ENCODE results near the gene COX6B2.
"Not testable (repeated sequence)": the region's sequence is repeated elsewhere in the genome, so short reads cannot be mapped to it uniquely, and the experiment has no call there.

Gene COX6B2

GRCh38 chr19:55333870-55334269, 20.6 kb downstream of the COX6B2 start (continued):
- 0 out of 2 replicates have a peak, but pooled peaks have one; percentile 46 for TF ChIP-seq ZBTB10 (tag by site-specific recombination; IDR thresholded peaks at IDR 0.05)

- H3K27ac ChIP-seq (ENCODE audit: extremely low read depth, low read depth, low read length); H3K4me1 ChIP-seq (ENCODE audit: control insufficient read depth, insufficient read depth, low read length); H3K4me3 ChIP-seq (ENCODE audit: low read depth, low read length); H3K36me3 ChIP-seq (ENCODE audit: control insufficient read depth in 2 of 2, insufficient read depth in 1 of 2, low read length in 2 of 2); H3K9me3 ChIP-seq (ENCODE audit: control insufficient read depth, insufficient read depth, low read depth, low read length): not testable (repeated sequence)
- POLR2A ChIA-PET = interaction anchor here (0.6 kb wide), 1 partner anchor 10 kb away, joined by 3 read pairs; the partner anchor contains the start of gene KMT5C
- CTCF ChIA-PET = interaction anchor here (1.8 kb wide), 1 partner anchor 9 kb away, joined by 7 read pairs; the partner anchor contains the start of gene KMT5C
Measured at GRCh38 chr19:55329791-55330190, 24.7 kb downstream of the COX6B2 start.

GRCh38 chr19:55328774-55329318, 25.7 kb downstream of the COX6B2 start:
- H3K9me3 ChIP-seq (ENCODE audit: control insufficient read depth, insufficient read depth, low read depth, low read length); H3K36me3 ChIP-seq (ENCODE audit: control insufficient read depth in 2 of 2, insufficient read depth in 1 of 2, low read length in 2 of 2); H3K4me3 ChIP-seq (ENCODE audit: low read depth, low read length); H3K4me1 ChIP-seq (ENCODE audit: control insufficient read depth, insufficient read depth, low read length); H3K27ac ChIP-seq (ENCODE audit: extremely low read depth, low read depth, low read length): not testable (repeated sequence)
- POLR2A ChIA-PET = interaction anchor here (0.6 to 0.7 kb wide), 2 partner anchors 11 to 249 kb away, joined by 3 read pairs; partner anchors contain the start of gene KMT5C
- CTCF ChIA-PET = interaction anchor here (0.7 to 1.8 kb wide), 3 partner anchors 10 to 43 kb away, joined by 3 to 7 read pairs (median 4); partner anchors contain the start of gene KMT5C

- POLR2A ChIA-PET = interaction anchor here (0.6 kb wide), 1 partner anchor 82 kb away, joined by 5 read pairs; the partner anchor contains the start of gene UBE2S
- TF ChIP-seq ZNF324 (tag by site-specific recombination; IDR thresholded peaks at IDR 0.05) (no peak), ZNF791 (tag by site-specific recombination; IDR thresholded peaks at IDR 0.05) (no peak), ZNF311 (tag by site-specific recombination; IDR thresholded peaks at IDR 0.05; ENCODE audit: borderline replicate concordance) (no peak), ZNF544 (tag by site-specific recombination; IDR thresholded peaks at IDR 0.05) (no peak), ZNF157 (tag by site-specific recombination; IDR thresholded peaks at IDR 0.05) (no peak), OSR2 (tag by site-specific recombination; IDR thresholded peaks at IDR 0.05) (no peak), GLI2 (tag by site-specific recombination; IDR thresholded peaks at IDR 0.05; ENCODE audit: borderline replicate concordance, low read depth) (no peak)
- Histone ChIP-seq H3K27ac (ENCODE audit: extremely low read depth, low read depth, low read length) (no peak within 1 kb of the TSS), H3K4me3 (ENCODE audit: low read depth, low read length) (no peak within 1 kb of the TSS), H3K36me3 (ENCODE audit: control insufficient read depth in 2 of 2, insufficient read depth in 1 of 2, low read length in 2 of 2) (no peaks in the 10 kb centered on the region), H3K4me1 (ENCODE audit: control insufficient read depth, insufficient read depth, low read length) (no peaks in the 10 kb centered on the region), H3K9me3 (ENCODE audit: control insufficient read depth, insufficient read depth, low read depth, low read length) (no peaks in the 10 kb centered on the region)
- CTCF ChIA-PET = interaction anchor here (1.7 kb wide), 1 partner anchor 23 kb away, joined by 7 read pairs; no protein-coding TSS in a partner anchor
Measured at GRCh38 chr19:55325172-55325571, 29.3 kb downstream of the COX6B2 start, which contains the start of gene TMEM150B. TSS of gene TMEM150B (minus strand) at chr19:55325341. CDS start at chr19:55321036, 4,305 bp downstream.

- Histone ChIP-seq H3K4me3 (ENCODE audit: low read depth, low read length) (no peak overlapping the region), H3K4me1 (ENCODE audit: control insufficient read depth, insufficient read depth, low read length) (no peaks in the 10 kb centered on the region), H3K36me3 (ENCODE audit: control insufficient read depth in 2 of 2, insufficient read depth in 1 of 2, low read length in 2 of 2) (no peaks in the 10 kb centered on the region), H3K27ac (ENCODE audit: extremely low read depth, low read depth, low read length) (no peak overlapping the region), H3K9me3 (ENCODE audit: control insufficient read depth, insufficient read depth, low read depth, low read length) (no peaks in the 10 kb centered on the region)
- ChIA-PET CTCF (interaction anchor here (1.7 to 6.6 kb wide), 2 partner anchors 23 kb away, joined by 7 to 41 read pairs; no protein-coding TSS in a partner anchor), POLR2A (no interaction called here)
- TF ChIP-seq ZNF280C (tag by site-specific recombination; IDR thresholded peaks at IDR 0.05) = no peak
- TF ChIP-seq AEBP2 (tag by site-specific recombination; IDR thresholded peaks at IDR 0.05; ENCODE audit: borderline replicate concordance) = no peak
- TF ChIP-seq INSM2 (tag by site-specific recombination; IDR thresholded peaks at IDR 0.05) = no peak
- no peak for TF ChIP-seq ZNF701 (tag by site-specific recombination; IDR thresholded peaks at IDR 0.05)
- TF ChIP-seq ZNF677 (tag by site-specific recombination; IDR thresholded peaks at IDR 0.05) = no peak
- no peak for TF ChIP-seq ZNF529 (tag by site-specific recombination; IDR thresholded peaks at IDR 0.05; ENCODE audit: insufficient replicate concordance)
Measured at GRCh38 chr19:55324662-55325061, 29.9 kb downstream of the COX6B2 start.

All from HEK293 (cell line).